Measurements from ENCODE around the gene PHF11.
A peak's percentile ranks its signal among the peaks of the same experiment; 100 is the strongest.
"Not testable (repeated sequence)": the region's sequence is repeated elsewhere in the genome, so short reads cannot be mapped to it uniquely, and the experiment has no call there.

Gene PHF11

DNA sequence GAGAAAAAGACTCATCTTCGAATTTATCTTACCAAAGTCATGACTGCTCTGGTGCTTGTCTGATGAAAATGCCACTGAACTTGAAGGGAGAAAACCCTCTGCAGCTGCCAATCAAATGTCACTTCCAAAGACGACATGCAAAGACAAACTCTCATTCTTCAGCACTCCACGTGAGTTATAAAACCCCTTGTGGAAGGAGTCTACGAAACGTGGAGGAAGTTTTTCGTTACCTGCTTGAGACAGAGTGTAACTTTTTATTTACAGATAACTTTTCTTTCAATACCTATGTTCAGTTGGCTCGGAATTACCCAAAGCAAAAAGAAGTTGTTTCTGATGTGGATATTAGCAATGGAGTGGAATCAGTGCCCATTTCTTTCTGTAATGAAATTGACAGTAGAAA lies 19.2 kb upstream of the PHF11 start:
- intact Hi-C loops (cut with DNase I; ENCODE audit: low total_unique reads) = no loop called here
- H3K27ac ChIP-seq = no peak overlapping the region
- no peak for DNase-seq
- no peaks in the 10 kb centered on the region for H3K9me3 ChIP-seq
- H3K4me3 ChIP-seq = no peak overlapping the region
- no peaks in the 10 kb centered on the region for H3K4me1 ChIP-seq
- TF ChIP-seq, protein P1, sequence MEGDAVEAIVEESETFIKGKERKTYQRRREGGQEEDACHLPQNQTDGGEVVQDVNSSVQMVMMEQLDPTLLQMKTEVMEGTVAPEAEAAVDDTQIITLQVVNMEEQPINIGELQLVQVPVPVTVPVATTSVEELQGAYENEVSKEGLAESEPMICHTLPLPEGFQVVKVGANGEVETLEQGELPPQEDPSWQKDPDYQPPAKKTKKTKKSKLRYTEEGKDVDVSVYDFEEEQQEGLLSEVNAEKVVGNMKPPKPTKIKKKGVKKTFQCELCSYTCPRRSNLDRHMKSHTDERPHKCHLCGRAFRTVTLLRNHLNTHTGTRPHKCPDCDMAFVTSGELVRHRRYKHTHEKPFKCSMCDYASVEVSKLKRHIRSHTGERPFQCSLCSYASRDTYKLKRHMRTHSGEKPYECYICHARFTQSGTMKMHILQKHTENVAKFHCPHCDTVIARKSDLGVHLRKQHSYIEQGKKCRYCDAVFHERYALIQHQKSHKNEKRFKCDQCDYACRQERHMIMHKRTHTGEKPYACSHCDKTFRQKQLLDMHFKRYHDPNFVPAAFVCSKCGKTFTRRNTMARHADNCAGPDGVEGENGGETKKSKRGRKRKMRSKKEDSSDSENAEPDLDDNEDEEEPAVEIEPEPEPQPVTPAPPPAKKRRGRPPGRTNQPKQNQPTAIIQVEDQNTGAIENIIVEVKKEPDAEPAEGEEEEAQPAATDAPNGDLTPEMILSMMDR (IDR thresholded peaks at IDR 0.05) = no peak
- peaks cover 47 to 79% (median 71%) of the 10 kb centered on the region in 3 donors for H3K36me3 ChIP-seq
- no peaks in the 10 kb centered on the region for H3K27me3 ChIP-seq

DNA sequence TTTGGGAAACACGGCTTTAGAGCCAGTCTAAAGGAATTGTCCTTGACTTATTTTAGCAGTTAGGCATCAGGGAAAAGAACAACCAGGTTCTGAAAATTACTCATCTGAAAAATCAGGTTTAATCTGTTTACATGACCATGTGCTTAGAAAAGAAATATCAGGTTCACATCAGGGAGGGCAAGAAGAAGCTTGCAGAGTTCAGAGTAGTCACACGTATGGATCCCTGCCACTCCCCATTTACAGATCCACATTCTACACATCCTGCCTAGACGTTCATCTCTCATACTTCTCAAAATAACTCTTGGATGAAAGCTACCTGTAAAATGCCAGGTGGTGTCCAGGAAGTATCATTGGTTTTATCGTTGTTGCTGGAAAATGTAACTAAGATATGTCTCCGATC lies 14.0 kb upstream of the PHF11 start:
- intact Hi-C loops (cut with DNase I; ENCODE audit: low total_unique reads) = no loop called here
- H3K4me1 ChIP-seq = no peaks in the 10 kb centered on the region
- peaks cover 41 to 92% (median 67%) of the 10 kb centered on the region in 3 donors for H3K36me3 ChIP-seq
- no peak overlapping the region for H3K4me3 ChIP-seq
- H3K27me3 ChIP-seq = no peaks in the 10 kb centered on the region
- no peak overlapping the region for H3K27ac ChIP-seq
- DNase-seq = no peak
- TF ChIP-seq, protein P1 (IDR thresholded peaks at IDR 0.05) = no peak
- H3K9me3 ChIP-seq = no peaks in the 10 kb centered on the region

DNA sequence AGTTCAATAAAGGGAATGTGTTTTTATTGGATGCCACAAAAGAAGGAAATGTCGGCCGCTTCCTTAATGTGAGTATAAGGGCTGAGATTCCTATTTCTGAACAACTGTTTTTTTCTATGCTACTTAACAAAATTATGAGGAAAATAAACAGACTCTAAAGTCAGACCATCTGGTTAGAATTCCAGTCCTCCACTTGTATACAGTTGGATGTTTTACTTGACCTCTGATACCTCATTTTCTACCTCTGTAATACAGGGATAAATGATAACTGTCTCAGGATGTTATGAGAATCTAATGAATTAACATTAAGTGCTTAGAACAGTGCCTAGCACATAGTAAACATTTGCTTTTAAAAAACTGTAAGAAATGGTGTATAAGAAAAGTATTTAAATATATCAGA lies 7.2 kb upstream of the PHF11 start:
- H3K9me3 ChIP-seq = no peaks in the 10 kb centered on the region
- intact Hi-C loops (cut with DNase I; ENCODE audit: low total_unique reads) = no loop called here
- TF ChIP-seq, protein P1 (IDR thresholded peaks at IDR 0.05) = no peak

DNA sequence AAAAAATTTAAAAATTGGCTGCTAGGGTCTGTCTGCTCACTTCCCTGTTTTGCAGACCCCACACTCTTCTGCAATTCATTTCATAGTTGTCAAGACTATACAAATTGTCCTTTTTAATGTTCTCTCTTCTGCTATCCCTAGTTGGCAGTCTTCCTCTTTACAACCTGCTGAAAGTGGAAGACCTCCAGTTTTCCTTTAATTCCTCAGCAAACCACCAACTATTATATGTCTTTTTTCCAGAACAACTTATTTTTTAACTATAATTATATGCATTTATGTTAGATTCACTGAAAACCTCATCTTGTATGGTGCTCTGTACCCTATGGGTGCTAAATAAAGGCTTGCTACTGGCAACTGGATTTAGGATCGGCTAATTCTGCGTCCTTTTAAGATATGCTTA lies 1.1 kb upstream of the PHF11 start:
- Histone ChIP-seq H3K27ac (peak overlapping the region; percentile 88 to 92), H3K4me1 (peaks cover 0 to 10% (median 3%) of the 10 kb centered on the region in 4 donors), H3K36me3 (peaks cover 0 to 6% (median 0%) of the 10 kb centered on the region in 3 donors), H3K27me3 (no peaks in the 10 kb centered on the region), H3K9me3 (no peaks in the 10 kb centered on the region), H3K4me3 (peak overlapping the region; percentile 66 to 79)
- intact Hi-C loops (cut with DNase I; ENCODE audit: low total_unique reads) = loop anchor here (5.0 kb wide), 1 partner anchor 517 kb away; the partner anchor contains the start of gene FNDC3A
- DNase-seq = no peak
- TF ChIP-seq, protein P1 (IDR thresholded peaks at IDR 0.05) = no peak

More for the DNA sequence above, 7.2 kb upstream of the PHF11 start:
- Histone ChIP-seq H3K36me3 (peaks cover 13 to 50% (median 25%) of the 10 kb centered on the region in 3 donors), H3K4me3 (no peak overlapping the region), H3K4me1 (no peaks in the 10 kb centered on the region), H3K27me3 (no peaks in the 10 kb centered on the region), H3K27ac (no peak overlapping the region)
- DNase-seq = no peak

DNA sequence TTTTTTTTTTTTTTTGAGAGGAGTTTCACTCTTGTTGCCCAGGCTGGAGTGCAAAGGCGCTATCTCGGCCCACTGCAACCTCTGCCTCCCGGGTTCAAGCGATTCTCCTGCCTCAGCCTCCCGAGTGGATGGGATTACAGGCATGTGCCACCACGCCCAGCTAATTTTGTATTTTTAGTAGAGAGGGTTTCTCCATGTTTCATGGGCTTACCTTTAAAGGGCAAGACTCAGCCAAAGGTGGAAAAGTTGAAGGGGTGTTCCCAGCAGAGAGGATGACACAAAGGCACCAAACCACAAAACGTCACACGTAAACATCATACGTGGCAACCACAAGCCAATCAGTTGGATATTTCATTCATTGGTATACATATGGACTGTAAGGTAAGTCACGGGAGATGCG lies 1.1 kb downstream of the PHF11 start:
- H3K9me3 ChIP-seq; DNase-seq; H3K36me3 ChIP-seq; intact Hi-C loops (cut with DNase I; ENCODE audit: low total_unique reads); H3K27me3 ChIP-seq: not testable (repeated sequence)
- peaks cover 0 to 11% (median 5%) of the 10 kb centered on the region in 4 donors for H3K4me1 ChIP-seq
- H3K4me3 ChIP-seq = peak overlapping the region; percentile 66 to 79
- peak overlapping the region; percentile 88 to 92 for H3K27ac ChIP-seq

DNA sequence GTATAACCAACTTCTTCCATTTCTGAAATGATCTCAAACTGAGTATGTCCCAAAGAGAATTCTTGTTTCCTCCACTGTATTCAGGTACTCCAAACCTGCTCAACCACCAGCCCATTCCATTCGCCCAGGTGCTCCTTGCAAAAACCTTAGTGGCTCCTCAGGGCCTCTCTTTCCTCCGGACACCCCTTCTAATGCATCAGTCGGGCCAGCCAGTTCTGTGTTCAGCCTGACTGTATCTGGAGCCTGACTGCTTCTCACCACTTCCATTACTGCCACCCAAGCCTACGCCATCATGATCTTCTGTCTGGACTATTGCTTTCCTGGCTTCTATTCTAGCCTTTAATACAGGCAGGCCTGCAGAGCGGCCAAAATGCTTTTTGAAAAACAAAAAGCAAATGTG lies 1.5 kb downstream of the PHF11 start:
- Histone ChIP-seq H3K27me3 (no peaks in the 10 kb centered on the region), H3K9me3 (no peaks in the 10 kb centered on the region), H3K4me1 (peaks cover 0 to 11% (median 5%) of the 10 kb centered on the region in 4 donors), H3K36me3 (no peaks in the 10 kb centered on the region), H3K4me3 (no peak overlapping the region), H3K27ac (peak overlapping the region; percentile 88 to 92)
- intact Hi-C loops (cut with DNase I; ENCODE audit: low total_unique reads) = no loop called here
- TF ChIP-seq, protein P1 (IDR thresholded peaks at IDR 0.05) = no peak
- no peak for DNase-seq

Measured in tibial artery (tissue), 4 donors.